ENCODE results near the gene NSUN7.

DNA sequence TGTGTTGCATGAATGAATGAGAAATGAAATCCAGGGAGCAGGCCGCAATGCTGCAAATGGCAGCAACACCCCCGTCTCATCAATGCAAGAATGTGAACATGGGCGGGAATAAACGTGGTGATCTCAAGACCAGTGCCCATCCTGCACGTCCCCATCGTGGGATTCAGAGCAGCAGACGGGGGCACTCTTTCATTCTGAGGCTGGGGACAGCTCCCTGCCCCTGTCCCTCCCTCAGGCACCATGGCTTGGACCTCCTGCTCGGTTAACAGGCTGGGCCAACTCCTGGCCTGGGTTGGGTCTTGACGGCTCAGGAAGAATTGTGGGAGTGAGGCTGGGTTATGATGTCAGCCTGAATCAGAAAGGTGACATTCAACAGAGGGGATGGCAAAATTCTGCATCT, 78.9 kb downstream of the NSUN7 start:
- TF ChIP-seq, protein P1, sequence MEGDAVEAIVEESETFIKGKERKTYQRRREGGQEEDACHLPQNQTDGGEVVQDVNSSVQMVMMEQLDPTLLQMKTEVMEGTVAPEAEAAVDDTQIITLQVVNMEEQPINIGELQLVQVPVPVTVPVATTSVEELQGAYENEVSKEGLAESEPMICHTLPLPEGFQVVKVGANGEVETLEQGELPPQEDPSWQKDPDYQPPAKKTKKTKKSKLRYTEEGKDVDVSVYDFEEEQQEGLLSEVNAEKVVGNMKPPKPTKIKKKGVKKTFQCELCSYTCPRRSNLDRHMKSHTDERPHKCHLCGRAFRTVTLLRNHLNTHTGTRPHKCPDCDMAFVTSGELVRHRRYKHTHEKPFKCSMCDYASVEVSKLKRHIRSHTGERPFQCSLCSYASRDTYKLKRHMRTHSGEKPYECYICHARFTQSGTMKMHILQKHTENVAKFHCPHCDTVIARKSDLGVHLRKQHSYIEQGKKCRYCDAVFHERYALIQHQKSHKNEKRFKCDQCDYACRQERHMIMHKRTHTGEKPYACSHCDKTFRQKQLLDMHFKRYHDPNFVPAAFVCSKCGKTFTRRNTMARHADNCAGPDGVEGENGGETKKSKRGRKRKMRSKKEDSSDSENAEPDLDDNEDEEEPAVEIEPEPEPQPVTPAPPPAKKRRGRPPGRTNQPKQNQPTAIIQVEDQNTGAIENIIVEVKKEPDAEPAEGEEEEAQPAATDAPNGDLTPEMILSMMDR (conservative IDR thresholded peaks at IDR 0.05 in 1 of 2, IDR thresholded peaks at IDR 0.05 in 1 of 2; ENCODE audit: low read depth in 1 of 2, low read length in 2 of 2), result no peak
- TF ChIP-seq EZH2 (IDR thresholded peaks at IDR 0.05; ENCODE audit: low read length, missing control alignments), result no peak

Measured in fibroblast of lung (primary cell).